ENCODE results near the gene MACROD1.

DNA sequence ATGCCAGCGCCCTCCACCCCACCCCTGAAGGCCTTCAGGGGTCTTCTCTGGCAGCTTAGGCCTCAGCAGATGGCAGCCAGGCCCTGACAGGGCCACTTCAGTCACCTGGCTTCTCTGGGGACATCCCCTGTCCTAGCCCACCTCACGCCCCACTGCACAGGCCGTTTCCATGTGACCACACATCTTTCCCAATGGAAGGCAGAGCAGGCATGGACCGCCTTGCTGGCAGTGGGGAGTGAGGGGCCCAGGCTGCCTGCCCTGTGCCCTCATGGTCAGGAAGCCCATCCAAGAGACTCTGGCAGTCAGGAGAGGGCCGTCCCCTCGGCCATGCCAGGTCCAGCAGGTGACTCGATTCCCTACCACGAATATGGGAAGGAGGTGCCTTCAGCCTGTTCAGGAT, 25.8 kb downstream of the MACROD1 start:
- TF ChIP-seq TSC22D2 (CRISPR knock-in tag; IDR thresholded peaks at IDR 0.05; ENCODE audit: borderline replicate concordance) (no peak), BCLAF1 (IDR thresholded peaks at IDR 0.05) (no peak), RAD21 (CRISPR knock-in tag; IDR thresholded peaks at IDR 0.05) (no peak), EZH2 (conservative IDR thresholded peaks at IDR 0.05; ENCODE audit: low read depth, low read length) (no peak), MXD4 (CRISPR knock-in tag; IDR thresholded peaks at IDR 0.05) (no peak), KLF16 (CRISPR knock-in tag; IDR thresholded peaks at IDR 0.05) (no peak), MEIS1 (CRISPR knock-in tag; IDR thresholded peaks at IDR 0.05; ENCODE audit: borderline replicate concordance) (no peak), HNF4A (CRISPR knock-in tag; IDR thresholded peaks at IDR 0.05) (no peak), NFYB (CRISPR knock-in tag; IDR thresholded peaks at IDR 0.05) (no peak), ZBTB8A (CRISPR knock-in tag; IDR thresholded peaks at IDR 0.05; ENCODE audit: borderline replicate concordance, low read depth) (no peak), ZKSCAN1 (IDR thresholded peaks at IDR 0.05; ENCODE audit: low read length) (no peak), SRF (IDR thresholded peaks at IDR 0.05; ENCODE audit: low read depth, low read length) (no peak), CAMTA2 (CRISPR knock-in tag; IDR thresholded peaks at IDR 0.05; ENCODE audit: borderline replicate concordance) (no peak)
- TF ChIP-seq, protein P1, sequence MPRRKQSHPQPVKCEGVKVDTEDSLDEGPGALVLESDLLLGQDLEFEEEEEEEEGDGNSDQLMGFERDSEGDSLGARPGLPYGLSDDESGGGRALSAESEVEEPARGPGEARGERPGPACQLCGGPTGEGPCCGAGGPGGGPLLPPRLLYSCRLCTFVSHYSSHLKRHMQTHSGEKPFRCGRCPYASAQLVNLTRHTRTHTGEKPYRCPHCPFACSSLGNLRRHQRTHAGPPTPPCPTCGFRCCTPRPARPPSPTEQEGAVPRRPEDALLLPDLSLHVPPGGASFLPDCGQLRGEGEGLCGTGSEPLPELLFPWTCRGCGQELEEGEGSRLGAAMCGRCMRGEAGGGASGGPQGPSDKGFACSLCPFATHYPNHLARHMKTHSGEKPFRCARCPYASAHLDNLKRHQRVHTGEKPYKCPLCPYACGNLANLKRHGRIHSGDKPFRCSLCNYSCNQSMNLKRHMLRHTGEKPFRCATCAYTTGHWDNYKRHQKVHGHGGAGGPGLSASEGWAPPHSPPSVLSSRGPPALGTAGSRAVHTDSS (CRISPR knock-in tag; conservative IDR thresholded peaks at IDR 0.05), result no peak

Measured in HepG2 (cell line).